K562 (cell line): Measurements from ENCODE around the gene SLC45A3. TPM values are rescaled to one million over a fixed set of nuclear protein-coding genes. Genes with fewer than 3 reads are reported as not detected.

ENCODE experiments used
- ATAC-seq: fragments of 200-7000 bp; cut with Tn5 transposase; 3 replicates; pipeline ENCODE4 v1.9.1; 2020; ENCODE audit warnings: moderate library complexity
- BruUV-seq: library from RNA; stranded (reverse); fragments of 400-500 nt; replicated peaks from 2 replicates; lab custom pipeline; 2021; lab: Mats Ljungman, UMichigan
- CTCF ChIA-PET: fragments of 300-600 bp; formaldehyde crosslinking; extraction: SDS; loops from one replicate; lab custom pipeline; 2021; ENCODE audit warnings: low intra/inter-chr PET ratio; lab: Yijun Ruan, JAX
- POLR2A ChIA-PET: fragments of 300-600, 350-650 bp; sonication (Branson Sonifier 250); formaldehyde crosslinking; extraction: SDS; loops from one replicate; lab custom pipeline; 2021; ENCODE audit warnings: antibody characterized with exemption, inconsistent platforms; lab: Yijun Ruan, JAX
- DNase-seq, 4 experiments: peaks; one replicate each; pipeline versions ENCODE4 v3.0.0 to v3.0.0-alpha.2; 2011 to 2018; ENCODE audit warnings: low spot score in 3 of 4, mixed read lengths in 3 of 4; ENCODE audit errors: extremely low read depth in 1 of 4
- FAIRE-seq: peaks from 2 replicates; lab custom pipeline; 2011; peaks lifted over from hg19 to GRCh38; lab: Jason Lieb, UNC
- H2AFZ ChIP-seq: 2 replicates; pipeline ENCODE4 v1.6.0; 2011; ENCODE audit warnings: low read depth, low read length, control low read depth, inconsistent platforms
- H3K27ac ChIP-seq: fragments of 200-600 bp; 3 replicates; pipeline ENCODE4 v1.8.0; 2011; ENCODE audit warnings: low read depth, mild to moderate bottlenecking, control low read depth, inconsistent platforms, low read length, moderate library complexity, mixed read lengths; ENCODE audit errors: extremely low read depth
- H3K27me3 ChIP-seq, 2 experiments: fragments of 300-600 bp in 1 of 2; 2 replicates in 1 of 2; 3 replicates in 1 of 2; pipeline versions ENCODE4 v1.6.0 to v1.8.0; 2011; ENCODE audit warnings: inconsistent platforms in 2 of 2, low read length in 2 of 2, mild to moderate bottlenecking in 1 of 2, mixed read lengths in 1 of 2, moderate library complexity in 1 of 2; ENCODE audit not compliant: control insufficient read depth in 2 of 2, insufficient read depth in 2 of 2
- H3K36me3 ChIP-seq: fragments of 300-600 bp; 3 replicates; pipeline ENCODE4 v1.8.0; 2011; ENCODE audit warnings: mild to moderate bottlenecking, low read length, inconsistent platforms; ENCODE audit not compliant: control insufficient read depth, insufficient read depth
- H3K4me1 ChIP-seq, 2 experiments: fragments of 200-600 bp in 1 of 2; replicated peaks in 1 of 2; 2 replicates in 1 of 2; 3 replicates in 1 of 2; pipeline versions ENCODE4 v1.5.1 to v1.8.0; 2011; ENCODE audit warnings: inconsistent platforms in 2 of 2, low read length in 2 of 2, mild to moderate bottlenecking in 1 of 2, mixed read lengths in 1 of 2, moderate library complexity in 1 of 2; ENCODE audit not compliant: control insufficient read depth in 2 of 2, insufficient read depth in 2 of 2
- H3K4me2 ChIP-seq: 2 replicates; pipeline ENCODE4 v1.6.1; 2011; ENCODE audit warnings: low read length, control low read depth, inconsistent platforms, mixed read lengths; ENCODE audit not compliant: insufficient read depth
- H3K4me3 ChIP-seq: fragments of 200-600 bp; sonication (generic), shearing (Covaris generic); 2 replicates; pipeline ENCODE4 v1.5.1; 2016; ENCODE audit warnings: control low read depth, inconsistent platforms
- H3K79me2 ChIP-seq: fragments of 200-600 bp; 3 replicates; pipeline ENCODE4 v1.8.0; 2011; ENCODE audit warnings: low read length, inconsistent platforms; ENCODE audit not compliant: control insufficient read depth, insufficient read depth
- H3K9ac ChIP-seq, 2 experiments: 2 replicates each; pipeline versions ENCODE4 v1.6.0 to v1.6.1; 2011; ENCODE audit warnings: low read depth in 2 of 2, low read length in 2 of 2, control low read depth in 1 of 2, inconsistent platforms in 1 of 2, mild to moderate bottlenecking in 1 of 2, mixed read lengths in 1 of 2; ENCODE audit not compliant: insufficient read depth in 1 of 2
- H3K9me1 ChIP-seq: one replicate; pipeline ENCODE4 v1.6.0; 2011; ENCODE audit warnings: inconsistent platforms, mild to moderate bottlenecking, low read length, moderate library complexity; ENCODE audit not compliant: control insufficient read depth, insufficient read depth
- H3K9me3 ChIP-seq: replicated peaks from 2 replicates; pipeline ENCODE4 v1.5.1; 2011; ENCODE audit warnings: low read depth, low read length, inconsistent platforms; ENCODE audit not compliant: control insufficient read depth, insufficient read depth
- H4K20me1 ChIP-seq: replicated peaks from 2 replicates; pipeline ENCODE4 v1.6.1; 2011; ENCODE audit warnings: low read length, inconsistent platforms, mixed read lengths; ENCODE audit not compliant: control insufficient read depth, insufficient read depth
- ZNF143 ChIP-seq: sonication (generic); formaldehyde crosslinking; IDR thresholded peaks from 2 replicates; pipeline ENCODE4 v1.9.0; 2022; ENCODE audit warnings: mild to moderate bottlenecking, missing genetic modification reagents
- WGBS: fragments of 100-300 bp; shearing (Covaris generic); methylation state at CpG from one replicate; pipeline ENCODE4 v1.1.6; 2016; ENCODE audit warnings: low coverage, mixed read lengths; ENCODE audit not compliant: insufficient coverage; ENCODE audit errors: missing lambda C conversion rate; 5-methylcytosine and 5-hydroxymethylcytosine counted together
- in situ Hi-C: fragments of 300-500 bp; cut with MboI; formaldehyde crosslinking; loops from 4 replicates; pipeline ENCODE4 v1.15.0; 2018; ENCODE audit warnings: inconsistent platforms, mixed read lengths
- intact Hi-C: fragments of 100-400 bp; cut with micrococcal nuclease; formaldehyde crosslinking; loops from 2 replicates; pipeline ENCODE4 v1.14.2; 2022
- polyA plus RNA-seq, 8 experiments: library from polyadenylated mRNA; depleted of rRNA in 4 of 8; stranded (reverse) in 5 of 8; unstranded in 3 of 8; fragments of >200 nt; fragmentation: Nextera tagmentation in 2 of 8; fragmentation: Illumina TruSeq in 1 of 8; extraction: Ambion mirVana in 2 of 8; extraction: Trizol in 1 of 8; gene quantifications; 2 replicates each; pipeline versions ENCODE4 v1.2.1 to v1.2.3, GENCODE V29; 2011 to 2014; ENCODE audit warnings: inconsistent platforms in 1 of 8, missing spikeins in 1 of 8
- total RNA-seq, 7 experiments: library from RNA; depleted of rRNA in 6 of 7; stranded (reverse); fragments of >200 nt in 6 of 7; fragmentation: Illumina TruSeq in 2 of 7; extraction: Trizol in 2 of 7; gene quantifications; 2 replicates each; pipeline versions ENCODE4 v1.2.1 to v1.2.3, GENCODE V29; 2011 to 2021; ENCODE audit warnings: low replicate concordance in 1 of 7
- TF ChIP-seq, protein P1 (sequence below): sonication (generic); formaldehyde crosslinking; IDR thresholded peaks from 2 replicates; pipeline ENCODE4 v1.5.0; 2020; ENCODE audit warnings: missing genetic modification reagents

SLC45A3 gene
- total and polyA plus RNA-seq, 9 of the 15 experiments (the other 6 are each of a cell fraction or from before 2014, with no cell fraction given) = 0.06 to 3.3 (median 1.3) TPM

DNA sequence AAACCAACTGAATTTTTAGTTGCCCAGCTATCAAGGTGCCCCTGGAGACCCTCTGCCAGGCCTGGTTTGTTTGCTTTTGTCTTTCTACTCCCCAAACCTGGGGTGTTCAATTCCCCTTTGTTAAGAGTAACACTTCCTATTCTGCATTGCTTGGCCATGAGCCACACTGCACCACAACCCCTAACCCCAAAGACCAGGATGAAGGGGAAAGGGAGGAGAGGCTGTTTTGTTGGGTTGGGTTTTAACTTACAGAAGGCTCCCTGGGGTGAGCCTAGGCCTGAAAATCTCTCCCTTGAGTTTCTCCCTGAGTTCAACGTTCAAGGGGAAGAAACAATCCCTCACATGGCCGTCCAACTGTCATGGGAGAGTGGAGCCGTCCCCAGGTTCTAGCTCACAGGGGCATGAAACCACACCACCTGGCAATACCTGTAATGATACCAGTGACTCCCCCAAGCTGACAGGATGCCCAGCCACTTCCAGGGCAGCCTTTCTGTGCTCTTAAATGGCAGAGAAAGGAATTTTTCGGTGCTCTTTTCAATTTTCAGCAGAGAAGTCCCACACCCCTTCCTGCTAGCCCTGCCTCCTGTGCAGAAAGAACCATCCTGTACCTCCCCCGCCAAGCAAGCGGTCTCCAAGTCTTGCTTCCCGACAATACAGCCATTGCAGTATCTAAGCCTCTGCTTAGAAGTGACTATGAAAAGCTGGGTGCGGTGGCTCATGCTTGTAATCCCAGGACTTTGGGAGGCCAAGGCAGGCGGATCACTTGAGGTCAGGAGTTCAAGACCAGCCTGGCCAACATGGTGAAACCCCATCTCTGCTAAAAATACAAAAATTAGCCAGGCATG is 14.9 kb downstream of the SLC45A3 start:
- H3K36me3 ChIP-seq = no peaks in the 10 kb centered on the region
- H3K79me2 ChIP-seq = no peaks in the 10 kb centered on the region
- no peak overlapping the region for H3K4me3 ChIP-seq
- no peak for ATAC-seq
- H3K27ac ChIP-seq = no peak overlapping the region
- H2AFZ ChIP-seq = no peak overlapping the region
- H3K27me3 ChIP-seq = peaks cover 0 to 12% of the 10 kb centered on the region in 2 experiments; a peak in 1 of 5 replicates
- H3K9me1 ChIP-seq = no peaks in the 10 kb centered on the region
- FAIRE-seq = no peak
- BruUV-seq = no TSS peak
- in situ Hi-C loops = no loop called here
- H3K9ac ChIP-seq = no peak overlapping the region
- TF ChIP-seq, protein P1, sequence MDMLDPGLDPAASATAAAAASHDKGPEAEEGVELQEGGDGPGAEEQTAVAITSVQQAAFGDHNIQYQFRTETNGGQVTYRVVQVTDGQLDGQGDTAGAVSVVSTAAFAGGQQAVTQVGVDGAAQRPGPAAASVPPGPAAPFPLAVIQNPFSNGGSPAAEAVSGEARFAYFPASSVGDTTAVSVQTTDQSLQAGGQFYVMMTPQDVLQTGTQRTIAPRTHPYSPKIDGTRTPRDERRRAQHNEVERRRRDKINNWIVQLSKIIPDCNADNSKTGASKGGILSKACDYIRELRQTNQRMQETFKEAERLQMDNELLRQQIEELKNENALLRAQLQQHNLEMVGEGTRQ (CRISPR knock-in tag) = 0 out of 2 replicates have a peak, but pooled peaks have one; percentile 4
- no peak for TF ChIP-seq ZNF143 (CRISPR knock-in tag)
- H3K9me3 ChIP-seq = no peaks in the 10 kb centered on the region
- 16% methylated on average over 9 of the region's 9 CpGs for WGBS
- DNase-seq = no peak
- CTCF ChIA-PET = no interaction called here
- peaks cover 37% of the 10 kb centered on the region; the same call in 1 of the 2 replicates for H4K20me1 ChIP-seq
- POLR2A ChIA-PET = interaction anchor here (0.6 to 0.7 kb wide), 2 partner anchors 44 to 485 kb away, joined by 3 read pairs; no protein-coding TSS in a partner anchor
- intact Hi-C loops = no loop called here
- H3K4me1 ChIP-seq = peaks cover 11 to 35% of the 10 kb centered on the region in 2 experiments; a peak in 4 of 5 replicates
- no peak overlapping the region for H3K4me2 ChIP-seq
